AG20443 (cell line): Measurements from ENCODE around the gene CBR1.

Experiments
- DNase-seq: peaks from one replicate; pipeline ENCODE4 v3.0.0; 2012; ENCODE audit warnings: low spot score, mixed read lengths

Gene CBR1

DNA sequence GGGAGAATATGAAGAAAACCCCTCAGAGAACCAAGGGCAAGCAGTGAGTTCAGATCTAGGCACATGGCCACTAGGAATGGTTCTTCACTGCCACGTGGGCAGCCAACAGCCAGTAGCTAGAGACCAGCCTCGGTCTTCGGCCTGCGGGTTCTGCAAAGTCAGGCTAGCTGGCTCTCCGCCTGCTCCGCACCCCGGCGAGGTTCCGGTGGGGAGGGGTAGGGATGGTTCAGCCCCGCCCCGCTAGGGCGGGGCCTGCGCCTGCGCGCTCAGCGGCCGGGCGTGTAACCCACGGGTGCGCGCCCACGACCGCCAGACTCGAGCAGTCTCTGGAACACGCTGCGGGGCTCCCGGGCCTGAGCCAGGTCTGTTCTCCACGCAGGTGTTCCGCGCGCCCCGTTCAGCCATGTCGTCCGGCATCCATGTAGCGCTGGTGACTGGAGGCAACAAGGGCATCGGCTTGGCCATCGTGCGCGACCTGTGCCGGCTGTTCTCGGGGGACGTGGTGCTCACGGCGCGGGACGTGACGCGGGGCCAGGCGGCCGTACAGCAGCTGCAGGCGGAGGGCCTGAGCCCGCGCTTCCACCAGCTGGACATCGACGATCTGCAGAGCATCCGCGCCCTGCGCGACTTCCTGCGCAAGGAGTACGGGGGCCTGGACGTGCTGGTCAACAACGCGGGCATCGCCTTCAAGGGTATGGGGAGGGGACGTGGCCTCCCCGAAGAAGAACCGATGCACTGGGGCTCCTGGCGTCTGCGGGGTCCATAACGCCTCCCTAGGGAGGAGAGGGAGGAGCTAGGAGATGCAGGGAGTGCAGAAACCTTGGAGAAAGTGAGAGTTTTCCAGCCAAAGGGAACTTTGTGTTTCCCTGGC, at the start of gene CBR1:
CBR1 (plus strand) TSS at position 312 of the 871 bp plus-strand sequence; CDS start at position 404, 92 bp downstream.
- peak; percentile 96 for DNase-seq

DNA sequence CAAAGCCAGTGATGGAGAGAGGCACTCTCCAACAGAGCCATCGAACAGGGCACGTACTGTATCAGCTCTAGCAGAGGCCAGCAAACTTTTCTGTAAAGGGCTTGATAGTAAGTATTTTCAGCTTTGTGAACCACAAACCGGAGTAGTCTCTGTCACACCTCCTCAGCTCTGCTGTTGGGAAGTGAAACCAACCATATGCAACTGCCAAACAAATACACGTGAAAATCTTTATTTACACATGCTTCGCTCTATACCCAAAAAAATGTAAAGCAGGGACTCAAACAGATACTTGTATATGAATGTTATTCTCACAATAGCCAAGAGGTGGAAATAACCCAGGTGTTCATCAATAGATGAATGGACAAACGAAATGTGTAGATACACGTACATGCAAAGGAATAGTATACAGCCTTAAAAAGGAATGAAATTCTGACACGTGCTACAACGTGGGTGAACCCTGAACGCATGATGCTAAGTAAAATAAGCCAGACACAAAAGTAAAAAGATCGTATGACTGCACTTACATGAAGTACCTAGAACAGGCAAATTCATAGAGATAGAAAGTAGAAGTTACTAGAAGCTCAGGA, 48.5 kb upstream of the CBR1 start:
- DNase-seq: no peak

- DNase-seq: no peak
Observed at GRCh38 chr21:36022427-36023091, 47.3 kb upstream of the CBR1 start.

DNA sequence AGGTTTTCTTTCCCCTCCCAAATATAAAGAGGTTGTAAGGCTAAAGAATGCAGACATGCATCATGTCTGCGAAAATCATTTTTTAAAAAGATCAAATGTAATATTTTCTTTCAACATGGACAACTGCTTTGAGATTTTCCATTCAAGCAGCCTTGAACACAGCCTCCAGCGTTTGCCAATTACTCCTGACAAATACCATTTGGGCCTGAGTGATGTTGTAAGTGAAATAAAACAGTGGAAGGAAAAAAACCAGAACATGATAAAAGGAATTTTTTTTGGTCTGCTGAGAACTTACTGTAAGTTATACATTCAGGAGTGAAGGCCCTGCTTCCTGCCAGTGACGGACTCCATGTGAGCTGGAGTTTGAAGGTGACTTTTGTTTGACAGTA, 46.7 kb upstream of the CBR1 start:
- DNase-seq: no peak

DNA sequence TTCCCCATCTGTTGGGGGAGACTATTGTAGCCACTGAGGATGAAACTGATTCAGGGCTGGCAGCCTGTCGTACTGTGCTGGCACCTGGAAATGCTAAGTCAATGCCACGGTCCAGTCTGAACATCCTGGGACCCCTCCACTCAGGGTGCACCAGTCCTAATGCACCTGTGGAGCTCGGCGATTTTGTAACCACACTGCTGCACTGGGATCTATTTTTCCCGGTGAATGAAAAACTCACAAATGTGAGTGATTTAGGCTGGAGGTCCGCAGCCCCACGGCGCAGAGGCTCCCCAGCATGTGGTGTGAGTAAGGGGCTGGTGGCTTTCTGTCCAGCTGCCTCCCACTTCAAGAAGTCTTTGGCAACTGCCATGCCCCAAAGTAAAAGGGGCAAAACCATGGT, 45.0 kb upstream of the CBR1 start:
- DNase-seq: no peak

- DNase-seq: peak; percentile 35
Observed at GRCh38 chr21:36027347-36027746, 42.5 kb upstream of the CBR1 start.

DNA sequence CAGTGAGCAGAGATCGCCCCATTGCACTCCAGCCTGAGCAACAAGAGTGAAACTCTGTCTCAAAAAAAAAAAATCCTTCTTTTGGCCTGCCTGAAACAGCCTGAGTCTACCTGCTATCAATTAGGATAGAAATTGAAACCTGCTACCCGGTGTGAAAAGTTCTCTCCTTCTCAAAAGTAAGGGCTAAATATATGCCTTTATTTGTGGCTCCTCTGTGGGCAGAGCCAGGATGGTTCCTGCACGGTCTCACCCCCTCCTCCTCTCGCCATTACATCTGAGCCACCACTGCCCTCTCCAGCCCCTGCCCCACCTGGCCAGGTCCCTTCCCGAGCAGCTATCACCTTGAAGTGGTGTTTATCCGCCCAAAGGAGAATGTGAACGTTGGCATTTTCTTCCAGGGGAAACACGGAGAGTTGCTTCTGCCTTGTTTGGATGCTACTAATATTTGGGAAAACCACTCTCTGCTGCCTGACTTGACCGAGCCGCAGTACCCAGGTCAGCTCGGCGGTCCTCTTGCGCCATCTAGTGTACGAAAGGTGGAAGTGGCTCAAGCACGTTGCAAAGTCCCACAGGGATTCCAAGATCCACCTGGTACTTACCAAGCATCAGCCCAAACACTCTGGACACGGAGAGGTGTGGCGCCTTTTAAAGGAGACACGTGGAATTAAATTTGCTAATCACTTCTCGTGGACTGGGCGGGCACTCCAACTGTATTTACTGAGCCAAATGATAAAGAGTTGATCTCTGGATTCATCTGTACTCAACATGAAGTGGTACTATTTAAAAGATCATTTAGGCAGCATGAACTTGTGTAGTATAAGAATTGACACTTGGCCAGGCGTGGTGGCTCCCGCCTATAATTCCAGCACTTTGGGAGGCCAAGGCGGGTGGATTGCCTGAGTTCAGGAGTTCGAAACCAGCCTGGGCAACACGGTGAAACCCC, 41.4 kb upstream of the CBR1 start:
- peak; percentile 92 for DNase-seq

GRCh38 chr21:36029309-36029708, 40.5 kb upstream of the CBR1 start:
- DNase-seq: no peak

DNA sequence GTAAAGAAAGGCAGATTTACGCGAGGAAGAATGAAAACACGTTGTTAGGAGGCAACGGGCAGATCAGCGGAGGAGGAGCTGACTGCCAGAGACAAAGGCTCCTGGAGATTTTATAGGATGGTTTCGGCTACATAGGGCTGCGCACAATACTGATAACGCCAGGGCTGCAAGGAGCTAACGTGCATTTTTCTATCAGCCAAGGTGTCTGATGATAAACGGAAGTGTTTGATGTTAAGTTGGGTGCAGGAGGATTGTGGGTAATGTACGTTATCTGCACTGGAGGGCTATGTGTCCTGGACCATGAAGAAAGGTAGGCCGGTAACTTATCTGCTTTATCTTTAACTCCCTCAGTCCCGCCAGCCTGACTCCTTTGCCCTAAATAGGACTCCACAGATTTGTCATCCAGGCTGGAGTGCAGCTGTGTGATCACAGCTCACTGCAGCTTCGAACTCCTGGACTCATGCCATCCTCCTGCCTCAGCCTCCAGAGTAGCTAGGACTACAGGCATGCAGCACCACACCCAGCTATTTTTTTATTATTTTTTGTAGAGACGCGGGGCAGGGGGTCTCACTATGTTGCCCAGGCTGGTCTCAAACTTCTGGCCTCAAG, 39.1 kb upstream of the CBR1 start:
- no peak for DNase-seq

GRCh38 chr21:36032647-36033406, 37.0 kb upstream of the CBR1 start:
- no peak for DNase-seq

DNA sequence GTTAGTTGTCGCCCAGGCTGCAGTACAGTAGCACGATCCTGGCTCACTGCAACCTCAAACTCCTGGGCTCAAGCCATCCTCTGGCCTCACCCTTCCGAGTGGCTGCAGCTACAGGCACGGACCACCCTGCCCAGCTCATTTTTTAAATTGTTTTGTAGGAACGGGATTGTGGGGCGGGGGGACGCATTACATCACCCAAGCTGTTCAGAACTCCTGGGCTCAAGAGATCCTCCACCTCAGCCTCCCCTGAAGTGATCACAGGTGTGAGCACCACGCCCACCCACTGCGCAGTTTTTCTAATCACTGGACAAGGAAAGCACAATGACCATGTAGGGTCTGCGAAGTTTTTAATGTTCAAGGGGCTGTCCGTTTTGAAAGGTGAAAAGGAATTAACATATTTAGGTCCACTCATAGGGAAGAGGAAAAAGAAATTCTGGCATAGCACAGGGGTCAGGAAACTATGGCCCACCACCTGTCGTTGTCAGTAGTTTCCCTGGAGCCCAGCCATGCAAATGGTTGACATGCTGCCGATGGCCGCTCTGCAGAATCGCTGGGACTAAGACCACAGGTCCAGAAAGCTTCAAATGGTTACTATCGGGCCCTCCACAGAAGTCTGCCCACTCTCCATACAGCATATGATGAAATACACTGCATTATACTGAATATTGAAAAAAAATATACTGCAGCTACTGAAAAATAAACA, 35.5 kb upstream of the CBR1 start:
- DNase-seq: no peak

GRCh38 chr21:36035381-36035791, 34.4 kb upstream of the CBR1 start:
- DNase-seq: no peak

DNA sequence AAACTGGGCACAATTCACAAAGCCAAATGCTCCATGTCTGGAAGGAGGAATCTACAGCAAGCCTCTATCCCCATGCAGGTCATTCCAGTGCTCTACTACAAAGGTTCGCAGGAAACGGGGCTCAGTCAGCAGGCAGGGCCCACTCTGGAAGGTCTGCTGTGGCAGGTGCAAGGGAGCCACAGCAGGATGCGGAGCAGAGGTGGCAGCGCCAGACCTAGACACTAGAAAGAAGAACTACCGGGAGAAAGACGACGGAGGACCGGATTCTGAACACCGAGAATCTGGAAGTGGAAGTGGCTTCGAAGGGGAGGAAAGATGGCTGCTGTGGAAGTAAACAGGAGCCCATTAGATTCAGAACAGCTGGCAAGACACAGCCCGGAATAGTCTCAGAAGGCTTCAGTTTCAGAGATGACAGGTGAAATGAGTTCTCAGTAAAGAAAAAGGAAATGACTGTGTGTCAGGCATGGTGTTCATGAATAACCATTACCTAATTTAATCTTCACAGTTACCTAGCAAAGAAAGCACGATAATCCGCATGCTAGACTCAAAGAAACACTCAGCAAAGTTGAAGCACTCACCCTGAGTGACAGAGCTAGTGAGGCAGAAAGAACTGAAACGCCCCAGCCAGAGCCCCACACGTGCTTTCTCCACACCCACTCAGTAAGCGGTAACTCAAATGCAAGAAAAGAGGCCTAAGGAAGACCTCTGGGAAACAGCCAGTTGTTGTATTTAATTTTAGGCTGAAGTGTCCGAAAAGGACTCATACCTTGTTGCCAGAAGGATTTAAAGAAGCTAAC, 30.9 kb upstream of the CBR1 start:
- no peak for DNase-seq

GRCh38 chr21:36039861-36040260, 30.0 kb upstream of the CBR1 start:
- no peak for DNase-seq

DNA sequence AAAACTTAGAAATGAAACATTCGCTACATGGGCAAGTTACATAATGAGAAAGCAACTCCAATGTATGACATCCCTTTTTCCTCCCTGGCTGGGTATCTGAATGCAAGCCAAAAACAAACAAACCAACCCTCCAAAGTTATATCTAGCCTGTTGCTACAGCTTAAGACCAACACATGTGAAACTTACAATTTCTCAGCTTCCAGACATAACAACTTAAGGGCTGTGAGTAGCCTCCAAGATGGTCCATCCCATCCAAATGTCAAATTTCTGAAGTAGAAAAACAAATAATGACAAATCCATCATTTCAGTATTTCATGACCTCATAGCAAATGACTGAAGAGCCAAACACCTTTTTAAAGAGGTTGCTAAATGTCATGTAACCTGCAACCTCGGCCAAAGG, 29.4 kb upstream of the CBR1 start:
- DNase-seq: no peak

GRCh38 chr21:36041910-36042309, 27.9 kb upstream of the CBR1 start:
- no peak for DNase-seq

DNA sequence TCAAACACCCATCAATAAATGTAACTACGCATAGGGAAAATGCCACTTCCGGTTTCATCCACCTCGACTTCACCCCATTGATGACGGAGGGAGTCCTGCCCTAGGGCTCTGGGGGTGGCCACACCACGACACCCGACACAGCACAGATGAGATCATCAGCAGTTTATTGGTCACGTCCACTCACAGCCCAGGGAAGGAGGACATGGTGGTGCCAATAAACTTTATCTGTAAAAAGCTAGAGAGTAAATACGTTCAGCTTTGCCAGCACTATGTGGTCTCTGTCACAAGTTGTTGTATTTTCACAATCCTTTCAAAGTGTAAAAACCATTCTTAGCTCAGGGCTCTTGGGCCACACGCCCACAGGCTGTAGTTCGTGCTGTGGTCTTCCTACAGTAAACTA, 25.8 kb upstream of the CBR1 start:
- no peak for DNase-seq

DNA sequence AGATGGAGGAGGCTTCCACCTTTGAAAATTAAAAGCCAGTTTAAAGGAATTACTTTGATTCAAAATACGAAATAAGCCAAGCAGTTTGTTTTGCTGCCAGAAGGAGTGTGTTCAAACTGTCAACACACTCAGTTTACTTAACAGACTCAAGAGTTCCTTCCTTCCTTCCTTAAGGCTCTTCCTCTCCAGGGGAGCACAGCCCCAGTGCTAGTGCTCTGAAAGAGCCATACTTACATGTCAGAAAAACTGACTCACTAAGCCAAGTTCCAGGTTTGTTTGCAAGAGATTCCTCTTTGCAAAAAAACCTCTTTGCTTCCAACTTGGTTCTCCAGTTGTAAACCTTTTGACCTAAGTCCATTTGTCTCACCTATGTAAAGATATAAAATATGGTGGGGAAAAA, 23.8 kb upstream of the CBR1 start:
- no peak for DNase-seq

DNA sequence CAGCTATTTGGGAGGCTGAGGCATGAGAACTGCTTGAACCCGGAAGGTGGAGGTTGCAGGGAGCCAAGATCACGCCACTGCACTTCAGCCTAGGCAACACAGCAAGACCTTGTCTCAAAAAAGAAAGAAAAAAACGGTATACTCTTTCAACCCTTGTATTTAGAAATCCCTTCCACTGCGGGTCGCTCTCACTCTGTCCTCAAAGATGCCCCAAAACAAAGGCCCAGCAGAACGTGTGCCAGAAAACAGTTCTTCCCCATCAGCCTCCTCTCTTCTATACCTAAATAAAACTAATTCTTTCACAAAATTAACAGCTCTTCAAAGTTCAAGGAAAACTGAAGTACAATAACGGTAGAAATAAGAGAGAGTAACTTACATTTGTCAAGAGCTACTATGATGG, 22.7 kb upstream of the CBR1 start:
- no peak for DNase-seq
